Measurements from ENCODE around the gene SFXN5.
A peak's percentile ranks its signal among the peaks of the same experiment; 100 is the strongest.

SFXN5 gene

DNA sequence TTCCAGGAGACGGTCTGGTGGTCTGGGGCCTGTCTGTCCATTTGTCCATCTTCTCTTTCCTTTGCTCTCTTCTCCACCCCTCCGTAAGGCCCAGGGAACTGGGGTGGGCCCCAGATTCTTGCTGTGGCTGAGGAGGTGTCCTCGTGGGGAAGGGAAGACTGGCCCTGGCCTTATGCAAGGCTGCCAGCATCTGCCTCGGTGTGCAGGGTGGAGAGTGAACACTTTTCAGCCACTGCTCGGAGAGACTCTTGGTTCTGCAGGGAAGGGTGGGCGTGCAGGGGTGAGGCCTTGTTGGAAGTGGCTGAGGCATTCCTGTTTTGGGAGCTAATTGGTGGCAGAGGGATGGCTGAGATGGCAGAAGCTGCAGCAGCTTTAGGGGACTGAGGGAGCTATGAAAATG is 131.2 kb downstream of the SFXN5 start:
- no peak for DNase-seq (ENCODE audit: low spot score)

GRCh38 chr2:72938455-72938854 is 133.1 kb downstream of the SFXN5 start:
- DNase-seq (ENCODE audit: low spot score) = no peak

GRCh38 chr2:72937356-72937669 is 134.2 kb downstream of the SFXN5 start:
- DNase-seq (ENCODE audit: low spot score) = no peak

DNA sequence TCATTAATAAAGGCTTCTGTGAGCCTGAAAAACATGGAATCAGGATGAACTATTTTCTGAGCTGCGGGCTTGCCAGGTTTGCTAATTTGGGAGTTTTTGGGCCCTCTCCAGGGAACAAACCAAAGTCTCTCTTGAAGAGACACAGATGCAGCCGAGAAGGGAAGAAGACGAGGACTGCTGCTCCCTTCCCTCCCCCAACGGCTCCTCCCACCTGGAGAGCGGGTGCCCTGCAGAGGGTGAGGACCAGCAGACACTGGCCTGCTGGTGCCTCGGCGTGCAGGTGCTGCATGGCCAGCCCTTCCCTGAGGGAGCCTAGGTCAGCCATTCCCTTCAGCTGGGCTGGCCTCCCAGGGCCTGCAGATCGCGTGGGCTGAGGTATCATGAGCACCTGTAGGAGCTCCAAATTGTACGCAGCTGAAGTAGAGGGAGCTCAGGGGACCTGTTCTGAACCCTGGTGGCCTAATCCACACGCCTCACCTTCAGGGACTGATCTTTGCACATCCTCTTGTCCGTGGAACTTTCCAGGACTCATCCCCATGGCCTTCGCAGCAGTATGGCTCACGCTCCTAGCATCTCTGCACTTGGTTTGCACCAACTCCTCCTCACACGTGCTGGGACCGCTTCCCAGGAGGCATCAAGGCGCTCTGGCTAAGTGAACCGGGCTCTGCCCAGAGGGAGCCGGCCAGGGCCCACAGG is 134.7 kb downstream of the SFXN5 start:
- DNase-seq (ENCODE audit: low spot score) = no peak

- no peak for DNase-seq (ENCODE audit: low spot score)
These were observed 135.9 kb downstream of the SFXN5 start for GRCh38 chr2:72935611-72935957.

DNA sequence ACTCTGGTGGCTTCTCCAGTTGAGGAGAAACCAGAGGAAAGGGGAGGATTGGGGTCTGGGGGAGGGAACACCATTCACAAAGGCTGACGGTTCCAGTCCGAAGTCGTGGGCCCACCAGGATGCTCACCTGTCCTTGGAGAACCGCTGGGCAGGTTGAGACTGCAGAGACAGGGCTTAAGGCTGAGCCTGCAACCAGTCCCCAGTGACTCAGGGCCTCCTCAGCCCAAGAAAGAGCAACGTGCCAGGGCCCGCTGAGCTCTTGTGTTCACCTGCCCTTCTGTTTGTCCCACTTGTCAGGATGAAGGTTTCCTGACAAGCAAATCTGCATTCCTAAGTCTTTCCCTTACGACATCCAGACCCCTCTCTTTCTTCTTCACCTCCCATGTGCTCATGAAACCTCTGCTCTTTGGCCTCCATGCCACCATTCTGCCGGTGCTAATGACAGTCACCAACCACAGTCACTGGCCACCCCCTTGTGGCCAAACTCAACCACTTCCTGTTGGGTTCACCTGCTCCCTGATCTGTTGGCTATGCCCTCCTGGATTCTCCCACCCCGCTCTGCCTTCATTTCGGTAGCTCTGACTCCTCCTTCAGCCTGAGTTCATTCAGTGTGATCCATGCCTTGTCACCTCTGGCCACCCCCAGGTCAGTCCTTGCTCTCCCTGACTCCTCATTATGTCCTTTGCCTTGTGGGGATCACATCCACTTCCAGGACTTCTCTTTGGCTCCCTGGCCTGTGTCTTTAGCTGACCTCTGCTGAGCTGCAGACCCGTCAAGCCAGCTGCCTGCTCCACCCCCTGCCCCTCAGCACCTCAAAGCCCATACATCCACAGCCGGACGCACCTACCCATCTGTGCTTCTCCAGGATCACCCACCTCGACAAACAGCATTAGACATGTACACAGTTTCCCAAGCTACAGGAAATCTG is 136.6 kb downstream of the SFXN5 start:
- DNase-seq (ENCODE audit: low spot score) = no peak

DNA sequence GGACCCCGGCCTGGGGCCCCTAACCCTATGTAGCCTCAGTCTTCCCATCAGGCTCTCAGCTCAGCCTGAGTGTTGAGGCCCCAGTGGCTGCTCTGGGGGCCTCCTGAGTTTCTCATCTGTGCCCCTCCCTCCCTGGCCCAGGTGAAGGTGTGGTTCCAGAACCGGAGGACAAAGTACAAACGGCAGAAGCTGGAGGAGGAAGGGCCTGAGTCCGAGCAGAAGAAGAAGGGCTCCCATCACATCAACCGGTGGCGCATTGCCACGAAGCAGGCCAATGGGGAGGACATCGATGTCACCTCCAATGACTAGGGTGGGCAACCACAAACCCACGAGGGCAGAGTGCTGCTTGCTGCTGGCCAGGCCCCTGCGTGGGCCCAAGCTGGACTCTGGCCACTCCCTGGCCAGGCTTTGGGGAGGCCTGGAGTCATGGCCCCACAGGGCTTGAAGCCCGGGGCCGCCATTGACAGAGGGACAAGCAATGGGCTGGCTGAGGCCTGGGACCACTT is 137.8 kb downstream of the SFXN5 start:
- DNase-seq (ENCODE audit: low spot score) = no peak

GRCh38 chr2:72933207-72933606 is 138.3 kb downstream of the SFXN5 start:
- no peak for DNase-seq (ENCODE audit: low spot score)

DNA sequence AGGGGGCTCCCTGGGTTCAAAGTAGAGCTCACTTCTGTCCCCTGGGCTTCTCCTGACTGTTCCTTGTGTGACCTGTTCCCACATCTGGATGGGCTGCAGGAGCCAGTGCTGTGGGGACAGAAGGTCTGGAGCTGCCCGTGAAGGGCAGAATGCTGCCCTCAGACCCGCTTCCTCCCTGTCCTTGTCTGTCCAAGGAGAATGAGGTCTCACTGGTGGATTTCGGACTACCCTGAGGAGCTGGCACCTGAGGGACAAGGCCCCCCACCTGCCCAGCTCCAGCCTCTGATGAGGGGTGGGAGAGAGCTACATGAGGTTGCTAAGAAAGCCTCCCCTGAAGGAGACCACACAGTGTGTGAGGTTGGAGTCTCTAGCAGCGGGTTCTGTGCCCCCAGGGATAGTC is 138.7 kb downstream of the SFXN5 start:
- DNase-seq (ENCODE audit: low spot score) = no peak

DNA sequence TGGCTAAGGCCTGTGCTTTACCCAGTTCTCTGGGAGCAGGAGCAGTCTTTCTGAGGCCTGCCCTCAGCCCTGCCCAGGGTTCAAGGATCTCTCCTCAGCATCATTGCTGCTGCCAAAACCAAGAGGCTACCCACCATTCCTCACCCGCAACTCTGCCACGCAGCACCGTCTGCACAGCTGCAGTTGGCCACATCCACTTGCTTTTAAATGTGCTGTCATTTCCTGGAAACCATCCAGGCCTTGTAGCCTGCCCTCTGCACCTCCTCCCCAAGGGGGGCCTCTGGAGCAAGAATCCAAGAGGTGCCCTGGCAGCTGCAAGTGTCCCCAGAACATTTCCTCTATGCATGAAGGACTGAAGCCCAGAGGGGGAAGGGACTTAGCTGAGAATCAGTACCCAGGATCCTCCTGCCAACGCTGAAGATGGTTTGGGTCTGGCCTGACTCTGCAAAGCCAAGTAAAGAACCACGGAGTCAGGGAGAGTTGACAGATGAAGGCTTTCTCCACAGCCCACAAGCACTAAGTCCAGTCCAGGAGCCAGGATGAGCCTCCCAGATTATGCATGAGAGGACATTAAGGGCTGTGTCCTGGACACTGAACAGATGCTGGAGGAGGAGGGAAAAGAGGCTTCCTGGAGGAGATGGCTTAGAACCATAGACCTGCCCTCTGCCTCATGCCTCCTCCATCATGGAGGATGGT is 139.3 kb downstream of the SFXN5 start:
- no peak for DNase-seq (ENCODE audit: low spot score)

DNA sequence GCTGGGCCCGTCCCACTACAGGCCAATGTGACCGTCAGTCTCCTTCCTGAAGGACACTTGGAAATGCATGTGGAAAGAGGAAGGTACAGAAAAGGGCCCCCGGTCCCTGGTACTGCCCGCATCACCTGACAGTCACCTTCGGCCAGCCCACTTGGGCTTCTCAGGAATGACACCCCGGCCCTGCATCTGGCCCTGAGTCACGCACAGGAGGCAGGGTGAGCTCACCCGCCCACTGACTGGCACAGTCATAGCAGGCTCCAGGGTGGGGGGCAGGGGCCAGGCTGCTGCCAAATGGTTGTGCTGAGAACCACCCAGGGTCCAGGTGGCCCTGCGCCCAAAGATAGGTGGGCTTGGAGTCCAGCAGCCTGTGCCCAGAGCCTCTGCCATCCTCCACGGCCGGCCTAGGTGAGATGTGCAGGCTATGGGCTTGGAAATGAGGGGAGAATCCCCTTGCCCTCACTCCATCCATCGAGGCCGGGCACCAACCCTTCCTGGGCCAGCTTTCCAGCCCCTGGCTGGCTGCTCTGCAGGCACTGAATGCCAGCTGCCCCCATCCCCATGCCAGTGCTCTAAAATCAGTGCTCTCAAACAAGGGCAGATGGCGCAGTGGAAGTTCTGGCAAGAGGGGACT is 140.1 kb downstream of the SFXN5 start:
- no peak for DNase-seq (ENCODE audit: low spot score)

GRCh38 chr2:72929010-72929409 is 142.5 kb downstream of the SFXN5 start:
- DNase-seq (ENCODE audit: low spot score) = no peak

DNA sequence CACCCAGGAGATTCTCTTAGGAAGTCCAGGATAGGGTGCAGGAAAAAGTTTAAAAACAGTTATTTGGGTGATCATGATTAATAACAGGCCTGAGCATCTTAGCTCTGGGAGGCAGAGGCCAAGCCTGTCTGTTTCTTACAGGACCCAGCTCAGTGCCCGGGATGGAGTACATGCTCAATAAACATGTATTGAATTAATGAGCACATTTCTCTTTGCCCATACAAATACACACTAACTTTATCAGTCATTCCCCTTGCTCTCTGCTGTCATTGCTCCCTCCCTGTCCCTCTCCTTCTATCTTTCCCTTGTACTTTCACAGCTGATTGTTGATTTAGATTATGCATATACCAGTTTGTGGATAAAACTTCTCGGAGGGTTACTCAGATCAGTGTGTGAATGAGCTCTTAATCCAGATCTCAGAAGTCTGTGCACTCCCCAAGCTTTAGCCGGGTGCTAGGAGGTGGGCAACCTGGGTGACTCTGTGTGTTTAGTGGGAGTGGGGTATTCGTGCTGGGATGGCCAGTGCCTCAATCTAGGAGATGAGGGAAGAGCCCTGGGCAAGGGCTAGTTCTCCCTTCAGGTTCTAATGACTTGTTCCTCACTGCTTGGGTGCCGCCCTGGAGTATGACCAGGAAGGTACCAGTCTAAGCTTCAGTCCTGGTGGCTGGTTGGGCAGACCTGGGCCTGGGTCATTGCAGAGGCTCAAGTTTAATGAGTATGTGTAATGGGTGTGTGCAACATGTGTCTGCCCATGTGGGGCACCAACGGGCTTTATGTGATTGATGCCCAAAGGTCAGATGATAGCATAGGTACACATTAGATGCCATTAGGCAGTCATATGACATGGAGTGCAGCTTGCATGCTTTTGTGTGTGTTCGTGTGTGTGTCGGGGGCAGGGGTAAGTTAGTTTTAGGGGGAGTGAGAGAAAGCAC is 143.6 kb downstream of the SFXN5 start:
- DNase-seq (ENCODE audit: low spot score) = no peak

GRCh38 chr2:72926811-72927465 is 144.6 kb downstream of the SFXN5 start:
- DNase-seq (ENCODE audit: low spot score) = peak; percentile 25

GRCh38 chr2:72926368-72926767 is 145.1 kb downstream of the SFXN5 start:
- DNase-seq (ENCODE audit: low spot score) = peak; percentile 19

- DNase-seq (ENCODE audit: low spot score) = peak; percentile 54
These were observed 146.1 kb downstream of the SFXN5 start for GRCh38 chr2:72925328-72925943.

- peak; percentile 72 for DNase-seq (ENCODE audit: low spot score)
These were observed 146.9 kb downstream of the SFXN5 start for GRCh38 chr2:72924353-72925240.

- DNase-seq (ENCODE audit: low spot score) = peak; percentile 59
These were observed 147.6 kb downstream of the SFXN5 start for GRCh38 chr2:72923833-72924352.

GRCh38 chr2:72921853-72922252 is 149.7 kb downstream of the SFXN5 start:
- no peak for DNase-seq (ENCODE audit: low spot score)

Data from ecto neural progenitor cell (in vitro differentiated cells).